K562 (cell line): ENCODE data around the gene EPHB2. TPM values are rescaled to one million over a fixed set of nuclear protein-coding genes. Genes with fewer than 3 reads are reported as not detected.

Experiments used
- MEIS2 ChIP-seq: fragments of 450-650 bp; IDR thresholded peaks from 2 replicates; pipeline ENCODE4 v1.6.1; 2014; ENCODE audit warnings: mild to moderate bottlenecking; ENCODE audit not compliant: partially characterized antibody
- MTA2 ChIP-seq: fragments of 450-650 bp; IDR thresholded peaks from 2 replicates; pipeline ENCODE4 v1.6.1; 2016; ENCODE audit warnings: low read depth
- PBX2 ChIP-seq, 2 experiments: IDR thresholded peaks in 1 of 2; conservative IDR thresholded peaks in 1 of 2; 2 replicates each; pipeline ENCODE4 v1.6.1; 2016; ENCODE audit warnings: low read depth in 2 of 2, mild to moderate bottlenecking in 1 of 2, missing compliant biosample characterization in 1 of 2, missing genetic modification characterization in 1 of 2, moderate library complexity in 1 of 2
- SMAD1 ChIP-seq: fragments of 150-350 bp; IDR thresholded peaks from 2 replicates; pipeline ENCODE4 v1.6.1; 2014; ENCODE audit warnings: low read length, low read depth; ENCODE audit not compliant: partially characterized antibody
- ZFP36 ChIP-seq: fragments of 150-350 bp; IDR thresholded peaks from 2 replicates; pipeline ENCODE4 v1.6.1; 2018; ENCODE audit warnings: low read length, low read depth; ENCODE audit not compliant: partially characterized antibody
- polyA plus RNA-seq, 8 experiments: library from polyadenylated mRNA; depleted of rRNA in 4 of 8; stranded (reverse) in 5 of 8; unstranded in 3 of 8; fragments of >200 nt; fragmentation: Nextera tagmentation in 2 of 8; fragmentation: Illumina TruSeq in 1 of 8; extraction: Ambion mirVana in 2 of 8; extraction: Trizol in 1 of 8; gene quantifications; 2 replicates each; pipeline versions ENCODE4 v1.2.1 to v1.2.3, GENCODE V29; 2011 to 2014; ENCODE audit warnings: inconsistent platforms in 1 of 8, missing spikeins in 1 of 8
- total RNA-seq, 7 experiments: library from RNA; depleted of rRNA in 6 of 7; stranded (reverse); fragments of >200 nt in 6 of 7; fragmentation: Illumina TruSeq in 2 of 7; extraction: Trizol in 2 of 7; gene quantifications; 2 replicates each; pipeline versions ENCODE4 v1.2.1 to v1.2.3, GENCODE V29; 2011 to 2021; ENCODE audit warnings: low replicate concordance in 1 of 7
- TF ChIP-seq, protein P1 (sequence below): fragments of 250-450 bp; sonication (Bioruptor Pico); IDR thresholded peaks from 2 replicates; pipeline ENCODE4 v1.4.0; 2020; ENCODE audit warnings: mild to moderate bottlenecking
- TF ChIP-seq, protein P2 (sequence below): fragments of 450-650 bp; IDR thresholded peaks from 2 replicates; pipeline ENCODE4 v1.6.1; 2016

The EPHB2 gene
- total and polyA plus RNA-seq, 9 of the 15 experiments (the other 6 are each of a cell fraction or from before 2014, with no cell fraction given) = not detected

DNA sequence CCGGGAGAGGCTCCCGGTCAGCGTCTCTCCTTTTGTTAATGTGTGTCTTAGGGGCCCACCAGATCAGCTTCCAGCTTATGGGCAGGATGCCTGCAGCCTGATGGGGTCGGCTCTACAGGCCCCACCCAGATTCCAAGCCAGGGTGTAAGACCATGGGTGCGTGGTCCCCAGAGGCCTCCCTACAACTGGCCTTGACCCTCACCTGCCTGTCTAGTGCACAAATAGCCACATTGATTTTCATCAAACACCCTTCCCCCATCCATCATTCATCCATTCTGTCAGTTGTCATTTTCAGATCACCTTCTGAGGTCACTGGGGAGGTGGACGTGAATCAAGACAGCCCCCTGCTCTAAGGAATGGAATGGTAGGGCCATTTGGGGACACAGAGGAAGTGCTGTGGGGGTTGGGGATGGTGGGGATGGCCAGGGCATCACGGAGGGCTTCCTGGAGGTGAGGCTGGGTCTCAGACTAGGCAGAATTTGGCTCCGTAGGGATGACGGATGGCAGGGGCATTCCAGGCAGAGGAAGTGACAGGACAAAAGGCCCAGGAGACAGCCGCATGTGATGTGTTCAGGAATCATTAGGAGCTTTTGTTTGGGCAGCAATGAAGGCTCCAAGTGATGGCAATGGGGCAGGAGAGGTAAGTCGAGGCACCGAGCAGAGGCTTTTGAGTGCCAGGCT is 118.8 kb downstream of the EPHB2 start (continued):
- TF ChIP-seq PBX2 (CRISPR knock-in tag; IDR thresholded peaks at IDR 0.05; ENCODE audit: low read depth) (no peak), PBX2 (tag; conservative IDR thresholded peaks at IDR 0.05; ENCODE audit: low read depth) (peak; percentile 53), ZFP36 (peak; percentile 26), SMAD1 (no peak), MEIS2 (peak; percentile 49), MTA2 (no peak)
- TF ChIP-seq, protein P1, sequence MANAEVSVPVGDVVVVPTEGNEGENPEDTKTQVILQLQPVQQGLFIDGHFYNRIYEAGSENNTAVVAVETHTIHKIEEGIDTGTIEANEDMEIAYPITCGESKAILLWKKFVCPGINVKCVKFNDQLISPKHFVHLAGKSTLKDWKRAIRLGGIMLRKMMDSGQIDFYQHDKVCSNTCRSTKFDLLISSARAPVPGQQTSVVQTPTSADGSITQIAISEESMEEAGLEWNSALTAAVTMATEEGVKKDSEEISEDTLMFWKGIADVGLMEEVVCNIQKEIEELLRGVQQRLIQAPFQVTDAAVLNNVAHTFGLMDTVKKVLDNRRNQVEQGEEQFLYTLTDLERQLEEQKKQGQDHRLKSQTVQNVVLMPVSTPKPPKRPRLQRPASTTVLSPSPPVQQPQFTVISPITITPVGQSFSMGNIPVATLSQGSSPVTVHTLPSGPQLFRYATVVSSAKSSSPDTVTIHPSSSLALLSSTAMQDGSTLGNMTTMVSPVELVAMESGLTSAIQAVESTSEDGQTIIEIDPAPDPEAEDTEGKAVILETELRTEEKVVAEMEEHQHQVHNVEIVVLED = no peak
- TF ChIP-seq, protein P2, sequence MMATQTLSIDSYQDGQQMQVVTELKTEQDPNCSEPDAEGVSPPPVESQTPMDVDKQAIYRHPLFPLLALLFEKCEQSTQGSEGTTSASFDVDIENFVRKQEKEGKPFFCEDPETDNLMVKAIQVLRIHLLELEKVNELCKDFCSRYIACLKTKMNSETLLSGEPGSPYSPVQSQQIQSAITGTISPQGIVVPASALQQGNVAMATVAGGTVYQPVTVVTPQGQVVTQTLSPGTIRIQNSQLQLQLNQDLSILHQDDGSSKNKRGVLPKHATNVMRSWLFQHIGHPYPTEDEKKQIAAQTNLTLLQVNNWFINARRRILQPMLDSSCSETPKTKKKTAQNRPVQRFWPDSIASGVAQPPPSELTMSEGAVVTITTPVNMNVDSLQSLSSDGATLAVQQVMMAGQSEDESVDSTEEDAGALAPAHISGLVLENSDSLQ = peak; percentile 14; the same call in 1 of the 2 replicates
